Measurements from ENCODE around the gene SCFD2. TPM values are rescaled to one million over a fixed set of nuclear protein-coding genes. Genes with fewer than 3 reads are reported as not detected.

Gene SCFD2
- total and polyA plus RNA-seq, 4 donors: 4.3 to 28.8 (median 7.4) TPM

DNA sequence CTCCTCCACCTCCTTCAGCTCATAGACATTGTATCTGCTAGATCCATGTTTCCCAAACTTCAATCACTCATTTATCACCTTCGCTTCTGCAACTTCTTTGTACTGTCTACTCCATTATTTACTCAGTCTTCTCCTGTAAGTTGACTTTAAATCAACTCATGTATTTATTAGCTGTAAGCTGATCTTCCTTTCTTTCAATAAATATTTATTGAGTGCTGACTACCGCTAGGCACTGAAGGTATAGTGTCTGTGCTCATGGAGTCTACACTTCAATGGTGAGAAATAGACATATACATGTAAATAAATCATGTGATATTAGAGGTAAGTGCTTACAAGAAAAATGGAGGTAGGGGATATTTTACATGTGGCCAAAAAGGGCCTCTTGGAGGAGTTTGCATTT, 429.1 kb downstream of the SCFD2 start (continued):
- TF ChIP-seq, protein P1, sequence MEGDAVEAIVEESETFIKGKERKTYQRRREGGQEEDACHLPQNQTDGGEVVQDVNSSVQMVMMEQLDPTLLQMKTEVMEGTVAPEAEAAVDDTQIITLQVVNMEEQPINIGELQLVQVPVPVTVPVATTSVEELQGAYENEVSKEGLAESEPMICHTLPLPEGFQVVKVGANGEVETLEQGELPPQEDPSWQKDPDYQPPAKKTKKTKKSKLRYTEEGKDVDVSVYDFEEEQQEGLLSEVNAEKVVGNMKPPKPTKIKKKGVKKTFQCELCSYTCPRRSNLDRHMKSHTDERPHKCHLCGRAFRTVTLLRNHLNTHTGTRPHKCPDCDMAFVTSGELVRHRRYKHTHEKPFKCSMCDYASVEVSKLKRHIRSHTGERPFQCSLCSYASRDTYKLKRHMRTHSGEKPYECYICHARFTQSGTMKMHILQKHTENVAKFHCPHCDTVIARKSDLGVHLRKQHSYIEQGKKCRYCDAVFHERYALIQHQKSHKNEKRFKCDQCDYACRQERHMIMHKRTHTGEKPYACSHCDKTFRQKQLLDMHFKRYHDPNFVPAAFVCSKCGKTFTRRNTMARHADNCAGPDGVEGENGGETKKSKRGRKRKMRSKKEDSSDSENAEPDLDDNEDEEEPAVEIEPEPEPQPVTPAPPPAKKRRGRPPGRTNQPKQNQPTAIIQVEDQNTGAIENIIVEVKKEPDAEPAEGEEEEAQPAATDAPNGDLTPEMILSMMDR (IDR thresholded peaks at IDR 0.05; ENCODE audit: low read depth, low read length, missing input control): no peak
- TF ChIP-seq YY1 (IDR thresholded peaks at IDR 0.05) (no peak), GABPA (IDR thresholded peaks at IDR 0.05 in 1 of 2, conservative IDR thresholded peaks at IDR 0.05 in 1 of 2) (no peak), FOXA1 (IDR thresholded peaks at IDR 0.05) (no peak), RAD21 (IDR thresholded peaks at IDR 0.05) (no peak), FOXA2 (IDR thresholded peaks at IDR 0.05) (no peak), NR2F2 (IDR thresholded peaks at IDR 0.05) (no peak), SP1 (IDR thresholded peaks at IDR 0.05) (no peak)
- TF ChIP-seq, protein P2, sequence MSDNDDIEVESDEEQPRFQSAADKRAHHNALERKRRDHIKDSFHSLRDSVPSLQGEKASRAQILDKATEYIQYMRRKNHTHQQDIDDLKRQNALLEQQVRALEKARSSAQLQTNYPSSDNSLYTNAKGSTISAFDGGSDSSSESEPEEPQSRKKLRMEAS (IDR thresholded peaks at IDR 0.05): no peak

DNA sequence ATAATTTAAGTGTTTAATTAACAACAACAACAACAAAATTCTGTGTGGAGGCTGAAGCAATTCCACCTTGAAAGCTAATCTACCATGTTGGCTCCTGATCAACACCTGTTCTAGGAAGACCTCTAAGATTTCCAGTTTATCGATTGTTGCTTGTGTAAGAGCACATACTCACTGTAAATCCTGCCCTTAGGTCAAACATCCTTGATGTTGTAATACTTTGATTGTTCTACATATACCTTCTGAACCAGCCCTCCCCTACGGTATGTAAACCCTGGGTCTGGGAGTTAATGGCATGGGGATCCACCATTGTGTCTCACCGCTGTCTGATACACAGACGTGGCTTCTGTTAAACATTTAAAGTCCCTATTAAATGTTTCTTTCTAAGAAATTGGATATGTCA, 430.5 kb downstream of the SCFD2 start:
- H3K4me1 ChIP-seq (ENCODE audit: control insufficient read depth in 4 of 4, insufficient read depth in 4 of 4, low read length in 3 of 4): peaks cover 0 to 7% (median 4%) of the 10 kb centered on the region in 4 donors
- no peak overlapping the region for H3K9ac ChIP-seq (ENCODE audit: low read depth in 1 of 2, low read length in 2 of 2)
- H3K9me3 ChIP-seq (ENCODE audit: control insufficient read depth in 4 of 4, low read length in 3 of 4): no peaks in the 10 kb centered on the region
- no peak overlapping the region for H3K4me3 ChIP-seq (ENCODE audit: low read depth in 1 of 3, low read length in 3 of 3)
- WGBS: 61% methylated on average over 4 of the region's 4 CpGs
- DNase-seq (ENCODE audit: low spot score): no peak
- no peak overlapping the region for H3K27ac ChIP-seq (ENCODE audit: low read depth in 1 of 2, low read length in 2 of 2)
- TF ChIP-seq SP1 (IDR thresholded peaks at IDR 0.05) (no peak), HNF4A (conservative IDR thresholded peaks at IDR 0.05) (peak; percentile 81 to 92), REST (IDR thresholded peaks at IDR 0.05) (no peak), GABPA (IDR thresholded peaks at IDR 0.05 in 1 of 2, conservative IDR thresholded peaks at IDR 0.05 in 1 of 2) (no peak), FOXA2 (IDR thresholded peaks at IDR 0.05) (no peak), RXRA (IDR thresholded peaks at IDR 0.05) (peak; percentile 58 to 60), HNF4G (IDR thresholded peaks at IDR 0.05) (peak; percentile 63), FOXA1 (IDR thresholded peaks at IDR 0.05) (no peak), YY1 (IDR thresholded peaks at IDR 0.05) (no peak), TAF1 (conservative IDR thresholded peaks at IDR 0.05) (no peak), ZBTB33 (IDR thresholded peaks at IDR 0.05) (no peak), EGR1 (IDR thresholded peaks at IDR 0.05; ENCODE audit: low read depth in 2 of 2) (no peak)
- TF ChIP-seq, protein P1 (IDR thresholded peaks at IDR 0.05; ENCODE audit: low read depth, low read length, missing input control): no peak
- TF ChIP-seq, protein P2 (IDR thresholded peaks at IDR 0.05): no peak
- H3K27me3 ChIP-seq (ENCODE audit: control insufficient read depth in 4 of 4, insufficient read depth in 4 of 4, low read length in 3 of 4): no peaks in the 10 kb centered on the region
- H3K36me3 ChIP-seq (ENCODE audit: control insufficient read depth in 4 of 4, insufficient read depth in 3 of 4, low read depth in 1 of 4, low read length in 3 of 4): no peaks in the 10 kb centered on the region
